Measurements from ENCODE around the gene PRLH.

The PRLH gene

DNA sequence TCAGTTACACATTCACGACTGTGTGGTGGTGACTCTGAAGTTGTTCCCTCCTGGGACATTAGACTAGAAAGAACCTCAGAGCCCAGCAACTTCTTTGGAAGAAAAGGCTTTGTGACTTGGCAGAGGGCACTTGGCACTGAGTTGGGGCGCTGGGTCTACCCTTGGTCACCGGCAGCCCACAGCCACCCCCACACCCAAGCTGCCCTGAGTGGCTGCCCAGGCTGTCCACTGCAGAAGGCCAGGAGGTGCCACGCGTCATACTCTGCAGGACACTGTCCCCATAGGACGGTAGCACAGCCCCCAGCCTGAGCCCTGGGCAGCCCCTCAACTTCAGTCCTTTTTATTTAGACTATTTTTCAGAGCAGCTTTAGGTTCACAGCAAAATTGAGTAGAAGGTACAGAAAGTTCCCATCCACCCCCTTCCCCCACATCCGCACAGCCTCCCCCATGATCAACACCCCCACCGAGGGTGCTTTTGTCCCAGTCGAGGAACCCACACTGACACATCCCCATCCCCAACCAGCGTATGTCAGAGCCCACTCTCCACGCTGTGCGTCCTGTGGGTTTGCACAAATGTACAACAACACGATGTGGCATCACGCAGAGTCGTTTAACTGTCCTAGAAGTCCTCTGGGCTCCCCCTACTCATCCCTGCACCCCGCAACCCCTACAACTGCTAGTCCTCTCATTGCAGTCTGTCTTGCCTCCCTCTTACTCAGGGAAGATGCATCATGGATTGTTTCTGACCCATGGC, 1.1 kb downstream of the PRLH start:
- FAIRE-seq = no peak

DNA sequence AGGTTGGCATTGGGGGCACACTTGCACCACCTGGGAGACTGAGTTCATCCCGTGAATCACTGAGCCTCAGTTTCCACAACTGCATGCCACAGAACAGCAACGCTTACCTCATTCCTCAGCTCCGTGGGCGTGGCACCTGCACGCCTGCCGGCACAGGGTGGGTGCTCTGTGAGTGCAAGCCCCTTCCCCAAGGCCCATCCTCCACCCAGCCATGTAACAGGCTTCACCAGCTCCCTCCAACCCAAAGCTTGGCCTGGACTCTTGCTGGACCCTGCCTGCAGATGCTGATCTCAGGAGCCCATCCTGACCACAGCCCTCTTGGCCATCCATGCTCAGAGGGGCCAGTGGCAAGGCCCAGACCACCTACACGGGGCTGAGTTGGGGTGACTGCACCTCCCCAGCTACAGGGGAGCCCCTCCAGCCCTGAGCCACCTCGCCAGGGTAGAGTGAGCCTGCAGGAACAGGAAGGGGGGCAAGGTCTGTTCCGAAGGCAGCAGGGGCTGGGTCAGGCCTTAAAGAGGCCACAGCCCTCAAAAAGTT, 1.8 kb downstream of the PRLH start:
- no peak for FAIRE-seq

DNA sequence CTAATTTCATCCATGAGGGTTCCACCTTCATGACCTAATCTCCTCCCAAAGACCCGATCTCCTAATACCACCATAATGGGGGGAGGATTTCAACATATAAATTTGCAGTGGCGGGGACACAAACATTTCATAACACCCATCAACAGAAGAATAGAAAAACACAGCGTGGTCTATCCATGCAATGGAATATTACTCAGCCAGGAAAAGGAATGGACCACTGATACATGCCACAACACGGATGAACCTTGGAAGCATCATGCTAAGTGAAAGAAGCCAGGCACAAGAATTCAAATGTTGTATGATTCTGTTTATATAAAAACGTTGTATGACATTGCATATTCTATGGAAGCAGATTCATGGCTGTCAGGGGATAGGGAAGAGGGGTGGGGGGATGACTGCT, 2.7 kb downstream of the PRLH start:
- FAIRE-seq = no peak

DNA sequence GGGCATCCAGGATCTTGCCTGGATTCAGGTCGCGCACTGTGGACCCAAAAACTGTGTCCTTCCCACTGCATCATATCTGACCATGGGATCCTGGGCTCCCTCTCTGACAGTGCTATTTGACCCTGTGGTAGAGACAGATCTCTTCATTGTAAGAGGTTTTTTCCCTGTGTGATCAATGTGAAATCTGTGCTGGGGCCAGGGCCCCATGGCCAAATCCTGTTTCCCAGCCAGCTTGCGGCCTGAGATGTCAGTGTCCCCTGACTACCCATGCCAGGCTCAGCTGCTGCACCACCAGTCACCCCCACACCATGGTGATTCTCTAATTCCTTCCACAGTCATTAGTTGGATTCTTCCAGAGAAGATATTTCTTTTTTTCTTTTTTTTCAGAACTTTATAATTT, 3.5 kb downstream of the PRLH start:
- no peak for FAIRE-seq

DNA sequence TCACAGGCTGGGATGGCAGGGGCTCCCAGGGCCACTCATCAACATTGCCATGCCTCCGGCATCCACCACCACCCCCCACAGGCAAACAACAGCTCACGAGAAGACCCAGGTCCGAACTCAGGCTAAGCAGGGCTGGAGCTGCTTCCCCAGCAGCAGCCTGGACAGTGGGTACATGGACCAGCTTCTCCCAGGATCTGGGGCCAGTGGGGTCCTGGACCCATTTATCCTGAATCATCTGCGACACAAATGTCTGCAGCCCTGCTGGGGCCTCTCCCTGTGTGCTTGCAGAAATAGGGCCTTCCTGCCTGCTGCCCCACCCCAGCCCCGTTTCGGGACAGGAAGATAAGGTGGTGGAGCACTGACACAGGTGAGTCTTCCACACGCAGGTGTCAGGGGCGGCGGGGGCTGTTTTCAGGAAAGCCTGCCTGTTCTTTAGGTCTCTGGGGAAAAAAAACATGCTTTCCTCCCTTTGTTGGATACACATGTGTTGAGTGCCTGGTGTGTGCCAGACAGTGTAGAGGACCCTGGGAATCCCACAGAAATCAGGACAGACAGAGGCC, 4.5 kb downstream of the PRLH start:
- FAIRE-seq = no peak

DNA sequence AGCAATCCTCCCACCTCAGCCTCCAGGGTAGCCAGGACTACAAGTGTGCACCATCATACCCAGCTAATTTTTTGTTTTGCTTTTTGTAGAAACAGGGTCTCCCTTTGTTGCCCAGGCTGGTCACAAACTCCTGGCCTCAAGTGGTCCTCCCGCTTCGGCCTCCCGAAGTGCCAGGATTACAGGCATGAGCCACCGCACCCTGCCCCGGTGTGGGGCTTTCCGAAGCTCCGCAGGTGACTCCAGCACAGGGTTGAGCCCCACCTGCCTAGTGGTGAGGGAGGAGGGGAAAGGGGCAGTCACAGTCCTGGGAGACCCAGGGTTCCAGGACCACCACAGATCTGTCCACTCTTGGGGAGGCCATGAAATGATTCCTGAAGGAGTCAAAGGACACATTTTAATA, 5.2 kb downstream of the PRLH start:
- FAIRE-seq = no peak

DNA sequence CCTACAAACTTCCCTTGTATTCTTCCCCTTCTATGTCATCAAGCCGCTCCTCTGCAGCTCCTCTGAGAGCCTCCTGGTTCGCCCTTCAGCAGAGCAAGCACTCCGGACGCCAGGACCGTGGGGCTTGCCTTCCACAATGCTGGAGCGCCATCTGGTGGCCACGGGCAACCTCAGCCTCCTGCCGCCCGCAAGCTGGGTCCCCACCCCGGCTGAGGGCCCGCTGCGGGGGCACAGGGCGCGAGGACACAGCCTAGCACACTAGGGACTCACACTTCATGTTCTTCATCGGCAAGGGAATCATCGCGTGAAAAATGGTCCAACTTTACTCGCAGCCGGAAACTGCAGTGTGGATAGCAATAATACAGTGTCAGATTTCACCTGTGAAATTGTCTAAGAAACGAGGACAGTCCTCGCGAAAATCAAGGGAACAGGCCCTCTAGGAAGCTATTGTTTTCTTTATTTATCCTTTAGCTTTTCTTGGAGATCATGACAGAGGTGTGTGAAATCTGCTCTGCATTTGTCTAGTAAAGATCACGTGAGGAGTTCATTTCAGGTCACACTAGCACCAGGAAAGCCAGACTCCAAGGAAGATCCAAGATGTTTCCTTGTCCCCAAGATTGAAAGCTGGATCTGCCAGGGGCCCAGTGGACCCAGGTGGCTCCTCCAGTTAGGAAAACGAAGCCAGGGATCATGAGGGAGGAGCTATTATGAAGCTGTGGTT, 5.8 kb downstream of the PRLH start:
- FAIRE-seq = no peak

DNA sequence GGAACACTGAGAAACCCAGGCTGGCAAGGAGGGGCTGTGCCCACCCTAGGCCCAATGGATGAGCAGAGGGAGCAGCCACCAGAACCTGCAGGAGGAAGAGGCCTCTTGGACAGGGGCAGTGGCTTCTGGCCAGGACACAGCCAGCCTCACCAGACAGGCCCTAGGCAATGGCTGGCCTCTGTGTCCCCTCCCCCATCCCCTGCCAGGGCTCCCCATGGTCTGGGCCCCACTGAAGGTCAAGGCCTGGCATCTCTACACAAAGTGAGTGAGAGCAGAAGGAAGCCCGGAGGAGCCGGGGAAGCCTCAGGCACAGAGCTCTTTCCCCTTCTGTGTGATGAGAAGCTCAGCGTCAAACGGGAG, 6.3 kb downstream of the PRLH start:
- FAIRE-seq = no peak

DNA sequence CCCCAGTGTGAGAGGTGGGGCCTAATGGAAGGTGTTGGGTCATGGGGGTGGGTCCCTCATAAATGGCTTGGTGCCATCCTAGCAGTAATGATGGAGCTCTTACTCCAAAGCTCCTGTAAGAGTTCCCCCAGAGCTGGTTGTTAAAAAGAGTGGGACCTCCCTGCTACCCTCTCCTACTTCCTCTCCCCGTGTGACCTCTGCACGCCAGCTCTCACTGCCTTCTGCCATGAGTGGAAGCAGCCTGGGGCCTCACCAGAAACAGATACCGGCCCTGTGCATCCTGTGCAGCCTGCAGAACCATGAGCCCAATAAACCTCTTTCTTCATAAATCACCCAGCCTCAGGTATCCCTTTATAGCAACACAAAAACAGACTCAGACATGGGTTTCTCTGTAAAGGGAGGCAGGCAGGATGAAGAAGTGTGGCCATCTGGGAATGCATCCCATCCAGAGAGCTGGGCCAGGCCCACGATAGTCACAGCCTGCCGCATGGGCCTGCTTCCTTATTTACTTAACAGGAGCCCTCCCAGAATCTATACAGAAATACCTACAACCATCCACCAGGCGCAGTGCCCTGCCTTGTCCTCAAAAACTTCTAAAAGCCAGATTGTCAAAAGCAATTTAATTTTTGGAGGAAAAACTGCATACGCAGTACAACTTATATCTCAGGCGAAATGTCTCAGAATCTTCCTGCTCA, 7.5 kb downstream of the PRLH start:
- no peak for FAIRE-seq

DNA sequence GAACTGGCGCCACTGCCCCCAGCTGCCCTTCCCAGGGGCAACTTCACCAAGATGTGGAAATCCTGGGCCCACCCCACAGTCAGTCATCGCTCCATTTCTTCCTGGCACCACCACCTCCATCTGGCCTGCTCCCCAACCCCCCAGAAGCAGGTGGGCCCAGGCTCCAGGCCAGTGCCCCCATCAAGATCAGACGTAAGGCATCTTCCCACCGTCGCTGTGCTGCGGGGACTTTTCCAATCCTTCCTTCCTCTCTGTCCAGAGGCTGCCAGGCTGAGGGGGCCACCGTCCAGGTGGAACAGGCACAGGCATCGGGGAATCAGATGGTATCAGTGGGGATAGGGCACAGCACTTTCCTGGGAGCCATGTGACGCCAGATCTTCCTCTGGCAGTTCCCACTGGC, 8.1 kb downstream of the PRLH start:
- FAIRE-seq = no peak

DNA sequence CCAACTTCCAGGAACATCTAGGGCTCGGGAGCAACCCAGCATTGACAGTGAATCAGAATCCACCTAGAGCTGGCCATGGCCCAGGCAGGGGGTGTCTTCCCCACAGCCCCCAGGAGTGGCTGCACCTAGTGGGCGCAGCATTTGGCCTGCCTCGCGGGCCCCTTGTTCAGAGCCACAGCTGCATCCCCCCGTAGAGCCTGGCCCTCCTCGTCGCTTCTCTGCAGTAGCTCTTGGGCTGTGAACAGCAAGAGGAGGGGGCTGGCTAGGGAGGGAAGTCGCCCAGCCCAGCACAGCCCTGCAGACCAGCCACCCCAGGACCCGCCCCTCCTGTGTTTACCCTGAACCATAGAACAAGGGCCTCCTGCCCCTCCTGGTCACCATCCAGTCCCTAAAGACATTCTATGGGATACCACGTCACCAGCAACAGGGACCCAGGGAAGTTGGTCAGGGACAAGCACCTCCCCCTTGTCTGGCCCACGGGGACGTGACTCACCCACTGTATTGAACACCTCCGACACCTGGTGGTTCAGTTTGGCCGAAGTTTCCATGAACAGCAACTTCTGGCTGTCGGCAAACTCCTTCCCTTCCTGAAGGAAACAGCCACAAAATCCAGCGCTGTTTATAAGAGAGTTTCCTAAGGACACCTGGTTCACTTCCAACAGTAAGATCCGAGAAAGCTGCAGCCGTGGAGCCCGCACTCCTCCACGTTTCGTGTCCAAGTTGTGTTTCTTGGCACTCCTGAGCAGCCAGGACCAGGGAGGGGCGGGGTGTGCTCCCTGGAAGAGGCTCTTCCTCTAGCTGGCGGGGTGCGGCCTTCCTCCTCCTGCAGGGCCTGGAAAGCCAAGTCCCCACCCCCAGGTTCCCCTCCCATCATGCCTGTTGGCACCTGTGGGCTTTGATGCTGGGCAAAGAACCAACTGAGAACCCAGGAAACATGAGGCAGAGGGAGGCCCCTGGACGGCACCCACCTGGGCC, 8.8 kb downstream of the PRLH start:
- FAIRE-seq = no peak

DNA sequence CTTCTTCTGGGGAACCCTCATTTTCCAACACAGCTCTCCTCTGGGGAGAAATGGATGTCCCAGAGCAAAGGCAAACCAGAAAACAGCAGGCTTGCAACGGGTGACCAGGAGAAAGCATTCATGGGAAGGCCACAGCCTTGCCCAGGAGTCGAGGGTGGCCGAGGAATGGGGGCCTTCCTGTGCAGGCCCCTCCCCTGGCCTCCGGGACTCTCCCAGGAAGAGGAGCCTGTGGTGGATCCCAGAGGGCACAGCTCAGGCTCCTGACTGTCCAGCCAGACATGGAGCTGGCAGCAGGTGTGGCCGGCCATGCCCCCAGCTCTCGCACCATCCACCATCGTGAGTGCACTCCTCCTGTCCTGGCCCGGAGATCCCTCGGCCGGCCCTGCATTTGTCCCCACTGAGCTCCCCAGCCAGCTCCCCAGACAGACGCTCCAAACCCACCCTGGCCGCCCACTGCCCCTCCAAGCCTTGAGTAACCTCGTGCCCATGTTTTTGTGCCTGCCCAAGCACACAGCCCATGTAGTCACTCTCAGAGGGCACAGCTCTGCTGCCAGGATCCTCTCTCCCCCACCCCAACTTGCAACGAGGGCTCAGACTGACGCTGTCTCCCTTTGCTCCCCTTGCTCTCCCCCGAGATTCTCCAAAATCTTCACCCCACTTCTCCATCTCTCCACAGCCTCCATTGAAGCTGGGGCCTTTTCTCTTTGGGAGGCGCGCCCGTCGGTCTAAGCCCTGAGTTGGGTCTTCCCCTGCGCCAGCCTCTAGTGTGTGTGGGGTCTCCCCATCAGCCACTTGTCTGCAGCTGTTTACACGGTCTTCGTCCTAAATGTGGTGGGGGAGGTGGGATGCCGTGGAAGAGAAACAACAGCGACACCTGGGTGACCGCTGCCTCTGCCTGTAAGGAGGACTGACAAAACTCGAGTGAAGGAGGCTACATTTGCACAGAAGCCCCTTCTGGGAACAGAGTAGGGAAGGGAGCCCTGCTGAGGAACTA, 9.8 kb downstream of the PRLH start:
- no peak for FAIRE-seq

DNA sequence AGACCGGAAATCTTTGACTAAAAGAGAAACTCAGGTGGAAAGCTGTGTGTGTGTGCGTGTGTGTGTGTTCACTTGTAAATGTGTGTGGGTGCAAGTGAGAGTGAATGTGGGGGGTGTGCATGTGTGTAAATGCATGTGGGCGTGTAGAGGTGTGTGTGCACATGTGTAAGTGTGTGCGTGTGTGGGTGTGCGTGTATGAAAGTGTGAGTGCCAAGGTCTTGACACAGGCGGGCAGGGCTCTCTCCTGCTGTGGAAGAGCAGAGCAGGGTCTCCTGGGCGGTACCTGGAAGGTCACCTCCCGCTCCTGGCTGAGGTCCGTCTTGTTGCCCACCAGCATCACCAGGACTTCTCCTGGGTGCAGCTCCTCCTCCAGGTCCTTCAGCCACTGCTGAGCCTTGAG, 10.6 kb downstream of the PRLH start:
- no peak for FAIRE-seq

DNA sequence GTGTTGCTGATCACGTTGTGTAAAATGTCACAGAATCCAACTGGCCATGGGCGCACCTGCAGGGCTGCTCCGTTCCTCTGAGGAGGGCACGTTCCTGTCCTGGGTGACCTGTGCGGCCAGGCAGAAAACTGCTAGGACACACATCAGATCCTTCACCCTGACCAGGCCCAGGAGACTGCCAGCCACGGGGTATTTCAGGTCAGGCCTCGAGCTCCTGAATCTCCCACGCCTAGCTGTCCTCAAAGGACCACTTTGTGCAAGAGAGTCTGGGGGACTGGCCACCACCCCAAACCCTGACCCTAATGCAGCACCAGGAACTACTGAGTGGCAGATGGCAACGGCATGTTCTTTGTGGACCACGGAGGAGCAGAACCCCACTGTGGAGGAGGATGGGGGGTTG, 11.1 kb downstream of the PRLH start:
- FAIRE-seq = no peak

DNA sequence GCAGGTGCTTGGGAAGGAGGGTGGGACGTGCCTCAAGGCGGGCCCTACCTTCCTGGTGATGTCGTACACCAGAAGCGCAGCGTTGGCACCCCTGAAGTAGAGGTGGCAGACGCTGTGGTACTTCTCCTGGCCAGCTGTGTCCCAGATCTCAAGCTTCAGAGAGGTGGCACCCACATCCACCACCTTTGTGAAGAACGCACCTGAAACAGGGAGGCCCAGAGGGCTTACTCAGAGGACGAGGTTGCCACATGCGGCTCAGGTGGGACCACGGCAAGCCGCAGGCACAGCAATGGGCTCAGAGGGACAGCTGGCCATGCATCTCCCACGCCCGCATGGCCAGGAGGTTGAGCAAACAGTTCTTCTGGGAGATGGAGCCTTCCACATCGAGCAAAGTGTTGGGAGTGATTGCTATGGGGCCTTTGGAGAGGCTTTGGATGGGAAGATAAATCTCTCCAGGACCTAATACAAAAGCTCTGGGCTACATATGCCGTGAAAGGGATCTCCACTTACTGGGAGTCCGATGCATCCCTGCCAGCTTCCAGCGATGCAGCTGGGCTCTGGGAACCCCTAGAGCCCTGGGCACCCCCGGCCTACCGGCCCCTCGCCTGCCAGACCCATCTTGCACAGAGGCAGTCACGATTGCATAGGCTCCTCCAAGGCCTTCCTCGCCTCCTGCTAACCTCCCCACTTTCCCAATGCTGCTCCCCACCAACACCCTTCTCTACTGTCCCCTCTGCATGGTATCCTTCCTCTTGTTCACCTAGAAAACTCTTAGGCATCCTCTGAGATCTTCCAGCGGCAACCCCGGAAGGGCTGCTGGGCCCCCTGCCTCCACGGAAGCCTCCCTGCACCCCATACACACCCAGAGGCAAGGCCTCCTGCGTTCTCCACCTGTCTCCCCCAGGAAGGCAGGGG, 11.8 kb downstream of the PRLH start:
- FAIRE-seq = no peak

DNA sequence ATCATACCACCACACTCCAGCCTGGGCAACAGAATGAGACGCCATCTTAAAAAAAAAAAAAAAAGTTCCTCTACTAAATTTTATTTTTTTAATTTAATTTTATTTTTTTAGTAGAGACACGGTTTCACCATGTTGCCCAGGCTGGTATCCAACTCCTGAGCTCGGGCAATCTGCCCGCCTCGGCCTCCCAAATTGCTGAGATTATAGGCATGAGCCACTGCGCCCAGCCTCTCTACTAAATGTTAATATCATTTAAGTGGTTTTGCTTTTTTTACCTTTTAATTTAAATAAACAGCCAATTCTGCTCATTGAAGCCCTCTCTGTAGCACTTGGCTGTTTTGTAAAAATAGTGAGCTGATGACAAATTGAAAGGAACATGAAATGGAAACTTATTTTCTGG, 15.0 kb downstream of the PRLH start:
- no peak for FAIRE-seq

DNA sequence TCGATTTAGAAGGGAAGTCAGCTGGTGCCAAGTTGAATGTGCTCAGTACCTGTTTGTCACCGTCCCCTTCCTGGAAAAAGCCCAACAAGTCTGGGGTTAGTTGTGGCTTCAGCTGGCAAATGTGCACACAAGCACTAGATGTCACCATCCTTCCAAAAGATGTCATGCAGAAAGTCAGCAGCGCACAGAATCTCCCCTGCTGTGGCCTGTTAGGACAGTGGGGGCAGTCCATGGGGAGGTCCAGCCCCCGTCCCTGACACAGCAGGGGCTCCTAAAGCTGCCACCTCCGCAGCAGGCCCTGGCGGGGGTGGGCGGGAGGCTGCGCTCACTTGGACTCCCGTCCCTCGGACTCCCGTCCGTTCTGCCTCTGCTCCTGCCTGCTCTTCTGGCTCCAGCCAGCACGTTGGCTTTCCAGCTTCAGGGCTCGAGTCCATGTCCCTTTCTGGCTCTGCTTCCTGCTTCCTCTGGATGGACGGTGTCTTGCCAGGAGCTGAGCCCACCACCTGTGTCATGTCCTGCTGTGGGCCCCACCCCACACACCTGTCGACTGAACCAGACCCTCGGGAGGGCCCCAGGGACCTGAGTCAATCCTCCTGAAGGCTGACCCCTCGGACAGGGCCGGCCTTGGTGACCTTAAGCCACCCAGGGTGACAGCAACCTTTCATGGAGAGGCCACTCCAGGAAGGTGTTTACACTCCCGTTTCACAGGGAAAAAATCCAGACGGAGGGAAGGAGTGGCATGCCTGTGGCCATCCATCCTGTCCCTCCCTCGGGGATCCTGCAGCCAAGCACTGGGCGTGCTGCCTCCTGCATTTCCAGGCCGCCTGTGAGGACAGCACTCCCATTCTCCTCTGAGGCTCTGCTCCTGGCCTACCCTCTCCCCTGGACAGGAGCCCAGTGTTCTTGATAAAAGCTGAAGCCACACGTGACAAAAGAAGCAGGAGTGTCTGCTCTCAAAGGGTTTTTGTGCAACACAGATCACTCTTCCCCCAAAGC, 15.7 kb downstream of the PRLH start:
- FAIRE-seq = no peak
